H1 (cell line): Measurements from ENCODE around the gene ZFHX2. TPM values are rescaled to one million over a fixed set of nuclear protein-coding genes. Genes with fewer than 3 reads are reported as not detected.

Source experiments
- CTCF ChIA-PET: fragments of 300-600 bp; sonication (Branson Sonifier 250); formaldehyde crosslinking; loops from one replicate; lab custom pipeline; 2021; ENCODE audit not compliant: partially characterized antibody; lab: Charles Lee
- POLR2A ChIA-PET: fragments of 300-600 bp; sonication (Branson Sonifier 250); formaldehyde crosslinking; loops from one replicate; lab custom pipeline; 2021; ENCODE audit warnings: inconsistent platforms; ENCODE audit not compliant: partially characterized antibody; lab: Charles Lee
- DNase-seq, 2 experiments: peaks; one replicate each; pipeline versions ENCODE4 v3.0.0 to v3.0.0-alpha.2; 2010 to 2022; ENCODE audit warnings: low spot score in 2 of 2, low read depth in 1 of 2, mixed read lengths in 1 of 2
- FAIRE-seq: peaks from 2 replicates; lab custom pipeline; 2011; peaks lifted over from hg19 to GRCh38; lab: Jason Lieb, UNC
- H2AFZ ChIP-seq: 2 replicates; pipeline ENCODE4 v1.8.1; 2012; ENCODE audit warnings: low read length, inconsistent platforms
- H2AK5ac ChIP-seq: 2 replicates; pipeline ENCODE4 v1.6.1; 2013; ENCODE audit warnings: low read depth, low read length
- H2BK120ac ChIP-seq: replicated peaks from 2 replicates; pipeline ENCODE3; 2013; ENCODE audit warnings: low read depth, low read length, inconsistent platforms
- H2BK12ac ChIP-seq: 2 replicates; pipeline ENCODE4 v1.6.1; 2013; ENCODE audit warnings: low read depth, low read length
- H2BK15ac ChIP-seq: 2 replicates; pipeline ENCODE4 v1.6.1; 2013; ENCODE audit warnings: low read length
- H2BK20ac ChIP-seq: 2 replicates; pipeline ENCODE4 v1.6.1; 2013; ENCODE audit warnings: low read length
- H2BK5ac ChIP-seq: 2 replicates; pipeline ENCODE4 v1.6.1; 2013; ENCODE audit warnings: low read depth, low read length
- H3K14ac ChIP-seq: 2 replicates; pipeline ENCODE4 v1.6.1; 2013; ENCODE audit warnings: inconsistent platforms; ENCODE audit not compliant: insufficient read length
- H3K18ac ChIP-seq: 2 replicates; pipeline ENCODE4 v1.6.1; 2013; ENCODE audit warnings: low read length; ENCODE audit errors: extremely low read depth
- H3K23ac ChIP-seq: 2 replicates; pipeline ENCODE4 v1.6.1; 2013; ENCODE audit warnings: inconsistent platforms; ENCODE audit not compliant: insufficient read length
- H3K23me2 ChIP-seq: 2 replicates; pipeline ENCODE4 v1.6.1; 2013; ENCODE audit warnings: low read depth, low read length
- H3K27ac ChIP-seq: 2 replicates; pipeline ENCODE4 v1.6.1; 2011; ENCODE audit warnings: low read depth, low read length, inconsistent platforms
- H3K27me3 ChIP-seq, 4 experiments: replicated peaks in 1 of 4; 1 replicate in 1 of 4; 2 replicates in 3 of 4; pipeline versions ENCODE4 v1.6.1 to v1.8.1; 2011 to 2013; ENCODE audit warnings: low read length in 3 of 4, mild to moderate bottlenecking in 3 of 4, inconsistent platforms in 2 of 4, mixed read lengths in 2 of 4, moderate library complexity in 1 of 4; ENCODE audit not compliant: control insufficient read depth in 3 of 4, insufficient read depth in 3 of 4; ENCODE audit errors: extremely low read depth in 1 of 4
- H3K36me3 ChIP-seq, 4 experiments: 2 replicates each; pipeline versions ENCODE4 v1.6.1 to v1.8.1; 2011 to 2013; ENCODE audit warnings: mild to moderate bottlenecking in 4 of 4, low read length in 3 of 4, moderate library complexity in 2 of 4, control low read depth in 1 of 4, inconsistent platforms in 1 of 4; ENCODE audit not compliant: insufficient read depth in 4 of 4, control insufficient read depth in 2 of 4
- H3K4ac ChIP-seq: replicated peaks from 2 replicates; pipeline ENCODE3; 2013; ENCODE audit warnings: low read length, low read depth, mixed read lengths, inconsistent platforms; ENCODE audit not compliant: insufficient read length
- H3K4me1 ChIP-seq, 4 experiments: replicated peaks in 1 of 4; 1 replicate in 1 of 4; 2 replicates in 3 of 4; pipeline versions ENCODE4 v1.6.1 to v1.8.1; 2011 to 2013; ENCODE audit warnings: low read length in 3 of 4, inconsistent platforms in 2 of 4, mixed read lengths in 1 of 4; ENCODE audit not compliant: insufficient read depth in 4 of 4, control insufficient read depth in 3 of 4
- H3K4me2 ChIP-seq, 2 experiments: 2 replicates each; pipeline versions ENCODE4 v1.6.1 to v1.8.1; 2011 to 2013; ENCODE audit warnings: low read depth in 2 of 2, low read length in 2 of 2, control low read depth in 1 of 2, inconsistent platforms in 1 of 2, mild to moderate bottlenecking in 1 of 2; ENCODE audit not compliant: insufficient read depth in 1 of 2
- H3K4me3 ChIP-seq, 4 experiments: fragments of 200-600, 300-600 bp in 1 of 4; sonication (generic), shearing (Covaris generic), sonication (Bioruptor Twin) in 1 of 4; 2 replicates each; pipeline versions ENCODE4 v1.5.1 to v1.8.1; 2011 to 2016; ENCODE audit warnings: low read length in 4 of 4, low read depth in 3 of 4, control low read depth in 2 of 4, inconsistent platforms in 2 of 4, mild to moderate bottlenecking in 2 of 4, mixed read lengths in 1 of 4, moderate library complexity in 1 of 4; ENCODE audit not compliant: insufficient read depth in 2 of 4; ENCODE audit errors: extremely low read depth in 1 of 4
- H3K56ac ChIP-seq: replicated peaks from 2 replicates; pipeline ENCODE3; 2013; ENCODE audit warnings: low read depth, mild to moderate bottlenecking, mixed read lengths, low read length, inconsistent platforms; ENCODE audit not compliant: insufficient read length
- H3K79me1 ChIP-seq: 2 replicates; pipeline ENCODE4 v1.6.1; 2013; ENCODE audit warnings: low read depth, low read length, control low read depth
- H3K79me2 ChIP-seq, 2 experiments: 2 replicates each; pipeline versions ENCODE4 v1.6.1 to v1.8.1; 2012 to 2013; ENCODE audit warnings: low read length in 2 of 2, mild to moderate bottlenecking in 2 of 2, inconsistent platforms in 1 of 2; ENCODE audit not compliant: insufficient read depth in 2 of 2, control insufficient read depth in 1 of 2
- H3K9ac ChIP-seq, 4 experiments: replicated peaks in 1 of 4; 1 replicate in 1 of 4; 2 replicates in 3 of 4; pipeline versions ENCODE4 v1.6.1 to v1.8.1; 2011 to 2013; ENCODE audit warnings: low read depth in 3 of 4, low read length in 3 of 4, control low read depth in 2 of 4, mild to moderate bottlenecking in 2 of 4, moderate library complexity in 2 of 4, inconsistent platforms in 1 of 4; ENCODE audit errors: extremely low read depth in 1 of 4
- H3K9me3 ChIP-seq, 2 experiments: 2 replicates each; pipeline versions ENCODE4 v1.6.1 to v1.8.1; 2012 to 2013; ENCODE audit warnings: mild to moderate bottlenecking in 2 of 2, moderate library complexity in 2 of 2, control low read depth in 1 of 2, inconsistent platforms in 1 of 2, low read depth in 1 of 2, low read length in 1 of 2, mixed read lengths in 1 of 2; ENCODE audit not compliant: insufficient read depth in 2 of 2
- H4K20me1 ChIP-seq, 2 experiments: replicated peaks in 1 of 2; 2 replicates each; pipeline versions ENCODE3 to v1.8.1; 2011 to 2013; ENCODE audit warnings: inconsistent platforms in 2 of 2, low read length in 2 of 2, mild to moderate bottlenecking in 1 of 2; ENCODE audit not compliant: insufficient read depth in 2 of 2, control insufficient read depth in 1 of 2
- H4K5ac ChIP-seq: 2 replicates; pipeline ENCODE4 v1.6.1; 2013; ENCODE audit warnings: low read length, low read depth, mixed read lengths, inconsistent platforms; ENCODE audit not compliant: insufficient read length
- H4K8ac ChIP-seq: 2 replicates; pipeline ENCODE4 v1.8.0; 2013; ENCODE audit warnings: mild to moderate bottlenecking, moderate library complexity, low read length, inconsistent platforms; ENCODE audit not compliant: insufficient read depth; ENCODE audit errors: extremely low read depth
- H4K91ac ChIP-seq: replicated peaks from 2 replicates; pipeline ENCODE3; 2013; ENCODE audit warnings: low read length, mixed read lengths, inconsistent platforms; ENCODE audit not compliant: insufficient read length
- FOSL1 ChIP-seq: IDR thresholded peaks from 2 replicates; pipeline ENCODE4 v1.6.1; 2011; ENCODE audit warnings: mild to moderate bottlenecking, low read depth, low read length, moderate library complexity; ENCODE audit not compliant: insufficient read depth
- HDAC6 ChIP-seq: IDR thresholded peaks from one replicate; pipeline ENCODE4 v1.7.1; 2012; ENCODE audit warnings: low read depth, mild to moderate bottlenecking, inconsistent platforms, low read length, moderate library complexity
- KDM4A ChIP-seq: IDR thresholded peaks from one replicate; pipeline ENCODE4 v1.7.1; 2012; ENCODE audit warnings: low read depth, mild to moderate bottlenecking, moderate library complexity, low read length, inconsistent platforms; ENCODE audit not compliant: severe bottlenecking
- NANOG ChIP-seq: IDR thresholded peaks from 2 replicates; pipeline ENCODE4 v1.6.1; 2011; ENCODE audit warnings: low read length, low read depth, mild to moderate bottlenecking, inconsistent platforms; ENCODE audit not compliant: insufficient read depth, poor library complexity, severe bottlenecking
- POLR2A ChIP-seq, 2 experiments: IDR thresholded peaks; 1 replicate in 1 of 2; 2 replicates in 1 of 2; pipeline ENCODE4 v1.6.1; 2011; ENCODE audit warnings: low read depth in 2 of 2, low read length in 2 of 2, mild to moderate bottlenecking in 2 of 2; ENCODE audit errors: control extremely low read depth in 1 of 2
- RBBP5 ChIP-seq: IDR thresholded peaks from 2 replicates; pipeline ENCODE4 v1.7.1; 2012; ENCODE audit warnings: low read depth, mild to moderate bottlenecking, inconsistent platforms, low read length, moderate library complexity, borderline replicate concordance
- SP4 ChIP-seq: IDR thresholded peaks from 2 replicates; pipeline ENCODE4 v1.6.1; 2012; ENCODE audit warnings: low read length, inconsistent platforms
- SUZ12 ChIP-seq: fragments of 200-600 bp; sonication (generic); IDR thresholded peaks from 2 replicates; pipeline ENCODE4 v1.6.1; 2012; ENCODE audit warnings: mild to moderate bottlenecking, inconsistent platforms, low read length, moderate library complexity, mixed read lengths
- TBP ChIP-seq: IDR thresholded peaks from 2 replicates; pipeline ENCODE4 v1.6.1; 2011; ENCODE audit warnings: low read depth, low read length, improper control_type of control experiment
- WGBS, 2 experiments: shearing (Covaris generic) in 1 of 2; methylation state at CpG; one replicate each; pipeline versions ENCODE4 v1.1.6 to v1.1.7; 2013 to 2015; ENCODE audit warnings: low lambda C conversion rate in 2 of 2, mixed read lengths in 2 of 2, inconsistent platforms in 1 of 2, low coverage in 1 of 2, missing lambda C conversion rate in 1 of 2; ENCODE audit not compliant: insufficient replicate concordance in 2 of 2, insufficient coverage in 1 of 2, insufficient read length in 1 of 2; ENCODE audit errors: extremely low coverage in 1 of 2, missing lambda C conversion rate in 1 of 2; 5-methylcytosine and 5-hydroxymethylcytosine counted together
- long read RNA-seq, 2 experiments: library from RNA in 1 of 2; library from capped mRNA in 1 of 2; stranded (forward); transcript quantifications; one replicate each; pipeline ENCODE4 v2.0.0, GENCODE V29; 2021; ENCODE audit warnings: inconsistent platforms in 1 of 2
- polyA minus RNA-seq, 3 experiments: library from RNA; depleted of rRNA, polyadenylated mRNA; stranded (reverse); fragments of >200 nt; gene quantifications; 1 replicate in 2 of 3; 2 replicates in 1 of 3; pipeline ENCODE4 v1.2.3, GENCODE V29; 2011
- polyA plus RNA-seq, 7 experiments: library from polyadenylated mRNA; depleted of rRNA in 3 of 7; stranded (reverse) in 5 of 7; unstranded in 2 of 7; fragments of >200 nt in 5 of 7; fragments of 200-250 nt in 2 of 7; gene quantifications; 1 replicate in 5 of 7; 2 replicates in 1 of 7; 4 replicates in 1 of 7; pipeline versions ENCODE4 v1.2.1 to v1.2.3, GENCODE V29; 2011 to 2013; ENCODE audit warnings: missing spikeins in 2 of 7, mixed read lengths in 2 of 7
- total RNA-seq: library from RNA; stranded (reverse); fragmentation: NEBNext Ultra II Directional; extraction: Animal tissue kit (Norgen Biotek cat#: 25700); gene quantifications from 2 replicates; pipeline ENCODE4 v1.2.1, GENCODE V29; 2021

ZFHX2 gene
- 27.0 and 28.6 TPM in 2 replicates for total RNA-seq
- 2.7 and 3.7 TPM in 2 replicates for polyA plus RNA-seq (2011; rRNA removed)
- polyA plus RNA-seq (2011; cell fraction: cytosol; rRNA removed), result 1.7 TPM
- polyA plus RNA-seq (2011; cell fraction: nucleus; rRNA removed), result 7.3 TPM
- 14.7 to 22.4 TPM (median 19.8 TPM) in 4 replicates for polyA plus RNA-seq (2012, experiment 1 of 2)
- 7.9 TPM for polyA plus RNA-seq (2012, experiment 2 of 2)
- polyA plus RNA-seq (2013, experiment 1 of 2), result 13.2 TPM
- polyA plus RNA-seq (2013, experiment 2 of 2), result 12.1 TPM
- 6.0 and 8.5 TPM in 2 replicates for polyA minus RNA-seq (2011; rRNA and poly(A)+ RNA removed)
- 15.5 TPM for polyA minus RNA-seq (2011; cell fraction: cytosol; rRNA and poly(A)+ RNA removed)
- 13.7 TPM for polyA minus RNA-seq (2011; cell fraction: nucleus; rRNA and poly(A)+ RNA removed)
- long read RNA-seq, experiment 1, partial matches to known transcripts, result 8 of 17 reads
- long read RNA-seq, experiment 1, other reads (novel, unspliced or antisense), result 9 of 17 reads
- long read RNA-seq, experiment 2, result 0 reads

DNA sequence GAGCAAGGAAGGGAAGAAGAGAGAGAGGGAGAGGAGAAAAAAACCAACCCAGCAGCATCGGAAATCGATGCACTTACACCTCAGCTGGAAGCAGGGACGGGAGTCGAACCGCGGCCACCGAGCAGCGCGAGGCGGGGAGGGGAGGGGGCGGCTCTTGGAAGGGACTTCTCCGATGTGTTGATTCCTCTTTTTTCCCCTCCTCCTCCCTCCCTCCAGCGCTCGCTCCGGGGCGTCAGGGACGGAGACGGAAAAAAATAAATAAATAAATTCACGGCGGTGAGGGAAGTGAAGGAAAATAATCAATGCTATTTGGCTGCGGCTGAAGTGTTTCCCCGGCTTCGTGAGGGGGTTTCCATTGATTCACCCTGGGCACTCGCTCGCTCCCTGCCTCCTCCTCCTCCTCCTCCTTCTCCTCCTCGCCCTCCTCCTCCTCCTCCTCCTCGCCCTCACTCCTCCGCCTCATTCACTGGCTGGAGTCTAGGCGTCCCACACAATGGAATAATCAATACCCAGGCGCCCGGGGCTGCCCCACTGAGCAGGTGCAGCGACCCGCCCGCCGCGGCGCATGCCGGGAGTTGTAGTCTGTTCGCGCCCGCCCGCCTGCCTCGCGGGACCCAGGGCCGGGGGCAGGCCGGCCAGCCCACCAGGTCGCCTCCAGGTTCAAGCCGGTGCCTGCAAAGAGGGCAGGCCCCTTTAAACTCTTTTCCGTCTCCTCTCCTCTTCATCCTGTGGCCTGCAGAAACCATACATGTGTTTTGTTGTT is at the start of gene ZFHX2:
ZFHX2 (minus strand) TSS at position 500 of the 763 bp plus-strand sequence. CDS start 16,440 bp downstream, outside the sequence.
- Histone ChIP-seq H2BK20ac (no peak within 1 kb of the TSS), H3K14ac (peak within 1 kb of the TSS; percentile 2), H2BK5ac (peak within 1 kb of the TSS; percentile 95), H3K36me3 (no peaks in the 10 kb centered on the region), H3K27ac (peak within 1 kb of the TSS; percentile 61), H3K23ac (no peak within 1 kb of the TSS), H4K91ac (peak within 1 kb of the TSS; percentile 82), H3K4me3 (peak within 1 kb of the TSS; percentile 87 to 99 (median 92)), H3K27me3 (no peaks in the 10 kb centered on the region), H4K20me1 (peaks cover 0 to 2% of the 10 kb centered on the region in 2 experiments), H2BK15ac (no peak within 1 kb of the TSS), H3K23me2 (peaks cover 20% of the 10 kb centered on the region), H3K9me3 (no peaks in the 10 kb centered on the region), H3K79me1 (peaks cover 19% of the 10 kb centered on the region; the same call in 1 of the 2 replicates), H4K8ac (peak within 1 kb of the TSS; percentile 75), H3K4ac (peak within 1 kb of the TSS; percentile 76), H3K18ac (peak within 1 kb of the TSS; percentile 92), H3K4me1 (peaks cover 20 to 43% (median 30%) of the 10 kb centered on the region in 4 experiments), H3K4me2 (peak within 1 kb of the TSS; percentile 99 to 100), H4K5ac (peak within 1 kb of the TSS; percentile 71), H2BK120ac (peak within 1 kb of the TSS; percentile 2), H2BK12ac (peak within 1 kb of the TSS; percentile 90), H3K9ac (peak within 1 kb of the TSS; percentile 56 to 82 (median 72)), H2AFZ (0 out of 2 replicates have a peak within 1 kb of the TSS, but pooled peaks have one; percentile 21), H3K79me2 (peaks cover 10 to 45% of the 10 kb centered on the region in 2 experiments; a peak in 3 of 4 replicates), H3K56ac (peak within 1 kb of the TSS; percentile 93), H2AK5ac (peak within 1 kb of the TSS; percentile 96)
- FAIRE-seq (no peak), DNase-seq (peak in 1 of 2 experiments; percentile 92)
- ChIA-PET CTCF (interaction anchor here (1.2 to 70.5 kb wide), 3 partner anchors 24 to 75 kb away, joined by 8 to 2092 read pairs (median 1314); partner anchors contain the start of gene NGDN), POLR2A (interaction anchor here (1.0 to 52.7 kb wide), 6 partner anchors 4 to 544 kb away, joined by 4 to 1523 read pairs (median 474); partner anchors contain the start of genes AP1G2, NGDN, THTPA and ZFHX2)
- WGBS, 2 experiments, result 0% methylated on average over 32 of the region's 49 CpGs; no CpG with 5 or more reads in 1 of the 2 experiments
- 0 out of 2 replicates have a peak, but pooled peaks have one; percentile 43 for TF ChIP-seq TBP
- 0 out of 2 replicates have a peak, but pooled peaks have one; percentile 73 for TF ChIP-seq RBBP5
- peak; percentile 2 for TF ChIP-seq KDM4A
- no peak for TF ChIP-seq SP4
- no peak for TF ChIP-seq NANOG
- TF ChIP-seq HDAC6, result no peak
- peak; percentile 64 to 87 for TF ChIP-seq POLR2A (IDR thresholded peaks at IDR 0.05; ENCODE audit: control extremely low read depth in 1 of 2, low read depth in 2 of 2, low read length in 2 of 2)
- TF ChIP-seq FOSL1, result no peak
- no peak for TF ChIP-seq SUZ12
